HG03064 (cell line): Measurements from ENCODE around the gene RNF135.
"Not testable (repeated sequence)": the region's sequence is repeated elsewhere in the genome, so short reads cannot be mapped to it uniquely, and the experiment has no call there.

Experiments
- ATAC-seq: cut with Tn5 transposase; IDR thresholded peaks from one replicate; pipeline ENCODE4 v1.9.1; 2021; ENCODE audit warnings: low read depth; ENCODE audit not compliant: unreplicated experiment

The RNF135 gene

GRCh38 chr17:30997270-30997669 is 26.4 kb downstream of the RNF135 start:
- no peak for ATAC-seq

- no peak for ATAC-seq
Measured at GRCh38 chr17:30997842-30998241, 27.0 kb downstream of the RNF135 start.

GRCh38 chr17:31002047-31002446 is 31.2 kb downstream of the RNF135 start:
- no peak for ATAC-seq

GRCh38 chr17:31003225-31003866 is 32.5 kb downstream of the RNF135 start:
- ATAC-seq: no peak

GRCh38 chr17:31004160-31004559 is 33.3 kb downstream of the RNF135 start:
- ATAC-seq: no peak

GRCh38 chr17:31007695-31008373 is 37.0 kb downstream of the RNF135 start:
- ATAC-seq: no peak

- ATAC-seq: no peak
Measured at GRCh38 chr17:31008374-31009041, 37.7 kb downstream of the RNF135 start.

GRCh38 chr17:31009042-31009702 is 38.3 kb downstream of the RNF135 start:
- ATAC-seq: not testable (repeated sequence)

- ATAC-seq: not testable (repeated sequence)
Measured at GRCh38 chr17:31010014-31010413, 39.2 kb downstream of the RNF135 start.

GRCh38 chr17:31013844-31014243 is 43.0 kb downstream of the RNF135 start:
- no peak for ATAC-seq

- no peak for ATAC-seq
Measured at GRCh38 chr17:31015639-31016038, 44.8 kb downstream of the RNF135 start.

GRCh38 chr17:31019004-31019403 is 48.2 kb downstream of the RNF135 start:
- ATAC-seq: no peak

- not testable (repeated sequence) for ATAC-seq
Measured at GRCh38 chr17:31023171-31023570, 52.3 kb downstream of the RNF135 start.

- no peak for ATAC-seq
Measured at GRCh38 chr17:31031841-31032240, 61.0 kb downstream of the RNF135 start.

- ATAC-seq: not testable (repeated sequence)
Measured at GRCh38 chr17:31035611-31036010, 64.8 kb downstream of the RNF135 start.

GRCh38 chr17:31040837-31041236 is 70.0 kb downstream of the RNF135 start:
- ATAC-seq: not testable (repeated sequence)

- not testable (repeated sequence) for ATAC-seq
Measured at GRCh38 chr17:31042378-31042777, 71.5 kb downstream of the RNF135 start.

- ATAC-seq: not testable (repeated sequence)
Measured at GRCh38 chr17:31046856-31047425, 76.1 kb downstream of the RNF135 start.

GRCh38 chr17:31048142-31048541 is 77.3 kb downstream of the RNF135 start:
- no peak for ATAC-seq

- ATAC-seq: no peak
Measured at GRCh38 chr17:31048780-31049179, 77.9 kb downstream of the RNF135 start.
